ENCODE results near the gene MGAT5B. TPM values are rescaled to one million over a fixed set of nuclear protein-coding genes. Genes with fewer than 3 reads are reported as not detected.

Gene MGAT5B
- total RNA-seq, 1 donor: 0.18 TPM

DNA sequence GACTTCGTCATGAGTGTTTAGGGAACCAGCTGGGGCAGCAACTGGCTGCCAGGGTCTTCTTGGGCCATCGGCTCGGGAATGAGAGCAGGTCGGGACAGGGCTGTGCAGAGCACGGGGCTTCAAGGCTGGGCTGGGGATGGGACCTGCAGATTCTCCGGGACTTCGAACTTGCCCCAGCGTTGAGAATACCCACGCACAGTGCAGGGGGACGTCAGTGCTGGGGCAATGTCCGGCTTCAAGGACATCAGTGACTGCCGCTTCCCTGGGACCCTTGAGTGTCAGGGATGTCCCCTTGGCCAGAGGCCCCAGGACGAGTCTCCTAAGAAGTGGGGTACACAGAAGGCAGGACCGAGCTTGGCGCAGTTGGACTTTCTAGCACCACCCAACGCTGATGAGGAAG lies 76.3 kb downstream of the MGAT5B start:
- TF ChIP-seq, protein P1, sequence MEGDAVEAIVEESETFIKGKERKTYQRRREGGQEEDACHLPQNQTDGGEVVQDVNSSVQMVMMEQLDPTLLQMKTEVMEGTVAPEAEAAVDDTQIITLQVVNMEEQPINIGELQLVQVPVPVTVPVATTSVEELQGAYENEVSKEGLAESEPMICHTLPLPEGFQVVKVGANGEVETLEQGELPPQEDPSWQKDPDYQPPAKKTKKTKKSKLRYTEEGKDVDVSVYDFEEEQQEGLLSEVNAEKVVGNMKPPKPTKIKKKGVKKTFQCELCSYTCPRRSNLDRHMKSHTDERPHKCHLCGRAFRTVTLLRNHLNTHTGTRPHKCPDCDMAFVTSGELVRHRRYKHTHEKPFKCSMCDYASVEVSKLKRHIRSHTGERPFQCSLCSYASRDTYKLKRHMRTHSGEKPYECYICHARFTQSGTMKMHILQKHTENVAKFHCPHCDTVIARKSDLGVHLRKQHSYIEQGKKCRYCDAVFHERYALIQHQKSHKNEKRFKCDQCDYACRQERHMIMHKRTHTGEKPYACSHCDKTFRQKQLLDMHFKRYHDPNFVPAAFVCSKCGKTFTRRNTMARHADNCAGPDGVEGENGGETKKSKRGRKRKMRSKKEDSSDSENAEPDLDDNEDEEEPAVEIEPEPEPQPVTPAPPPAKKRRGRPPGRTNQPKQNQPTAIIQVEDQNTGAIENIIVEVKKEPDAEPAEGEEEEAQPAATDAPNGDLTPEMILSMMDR (IDR thresholded peaks at IDR 0.05; ENCODE audit: insufficient read depth, low read length): no peak
- no peak overlapping the region for H3K4me3 ChIP-seq (ENCODE audit: low read depth, low read length)
- DNase-seq (ENCODE audit: low read depth): no peak

DNA sequence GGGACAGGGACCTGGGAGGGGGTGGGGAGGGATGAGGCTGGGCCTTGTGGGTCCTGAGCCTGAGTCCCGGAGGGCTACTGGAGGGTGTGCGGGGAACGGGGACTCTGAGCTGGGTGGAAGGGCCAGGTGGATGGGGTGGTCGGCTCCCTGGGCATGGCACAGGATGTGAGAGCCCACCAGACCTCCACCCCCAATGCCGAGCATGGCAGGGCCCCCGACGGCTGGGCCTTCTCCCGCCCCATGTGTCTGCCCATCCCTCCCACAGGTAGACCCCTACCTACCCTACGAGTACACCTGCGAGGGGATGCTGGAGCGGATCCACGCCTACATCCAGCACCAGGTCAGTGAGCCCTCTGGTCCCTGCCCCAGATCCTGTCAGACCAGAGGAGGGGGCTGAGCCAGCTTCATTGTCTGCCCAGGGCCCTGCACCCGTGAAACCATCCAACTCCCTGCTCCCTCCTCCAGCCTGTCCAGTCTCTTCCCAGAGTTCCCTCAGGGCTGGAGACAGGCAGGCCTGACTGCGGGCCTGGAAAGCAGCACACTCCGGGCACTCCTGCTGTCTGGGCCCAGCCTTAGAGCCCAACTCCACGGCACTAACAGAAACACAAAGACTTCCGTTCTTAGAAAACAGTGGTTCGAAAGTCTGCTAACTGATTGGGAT lies 78.0 kb downstream of the MGAT5B start:
- TF ChIP-seq, protein P1 (IDR thresholded peaks at IDR 0.05; ENCODE audit: insufficient read depth, low read length): no peak
- no peak for DNase-seq (ENCODE audit: low read depth)
- no peak overlapping the region for H3K4me3 ChIP-seq (ENCODE audit: low read depth, low read length)

DNA sequence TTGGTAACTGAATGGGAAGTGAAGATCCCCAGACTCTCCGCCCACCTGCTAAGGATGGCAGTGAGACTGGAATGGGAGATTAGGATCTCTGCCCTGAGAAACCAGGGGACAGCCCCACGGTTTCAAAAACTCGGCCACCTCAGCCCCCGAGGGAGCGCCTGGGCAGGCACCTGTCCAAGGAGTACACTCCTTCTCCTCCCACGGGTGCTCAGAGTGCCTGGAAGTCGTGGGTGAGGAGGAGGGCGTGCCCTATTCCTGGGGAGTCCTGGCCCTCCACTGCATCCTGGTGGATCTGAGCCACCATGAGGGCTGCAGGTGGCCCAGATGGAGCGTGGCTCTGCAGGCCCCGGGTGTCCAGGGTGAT lies 78.5 kb downstream of the MGAT5B start:
- TF ChIP-seq, protein P1 (IDR thresholded peaks at IDR 0.05; ENCODE audit: insufficient read depth, low read length): no peak
- no peak overlapping the region for H3K4me3 ChIP-seq (ENCODE audit: low read depth, low read length)
- no peak for DNase-seq (ENCODE audit: low read depth)

DNA sequence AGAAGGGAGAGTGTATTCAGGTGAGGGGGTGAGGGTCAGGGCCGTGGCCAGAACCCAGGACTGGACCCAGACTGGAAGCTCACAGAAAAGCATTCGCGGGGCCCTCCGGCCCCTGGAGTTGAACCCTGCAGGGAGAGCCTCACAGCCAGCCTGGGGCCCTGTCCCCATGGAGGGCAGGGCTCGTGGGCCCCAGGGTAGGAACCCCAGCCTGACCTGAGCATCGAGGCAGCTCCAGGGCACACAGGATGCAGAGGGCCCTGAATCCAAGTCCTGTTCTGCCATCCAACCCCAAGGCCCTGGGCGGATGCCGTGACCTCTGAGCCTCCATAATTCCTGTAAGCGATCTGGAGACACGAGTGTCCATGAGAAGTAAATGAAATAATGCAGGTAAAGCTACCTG lies 79.1 kb downstream of the MGAT5B start:
- TF ChIP-seq, protein P1 (IDR thresholded peaks at IDR 0.05; ENCODE audit: insufficient read depth, low read length): no peak
- no peak for DNase-seq (ENCODE audit: low read depth)
- H3K4me3 ChIP-seq (ENCODE audit: low read depth, low read length): no peak overlapping the region

DNA sequence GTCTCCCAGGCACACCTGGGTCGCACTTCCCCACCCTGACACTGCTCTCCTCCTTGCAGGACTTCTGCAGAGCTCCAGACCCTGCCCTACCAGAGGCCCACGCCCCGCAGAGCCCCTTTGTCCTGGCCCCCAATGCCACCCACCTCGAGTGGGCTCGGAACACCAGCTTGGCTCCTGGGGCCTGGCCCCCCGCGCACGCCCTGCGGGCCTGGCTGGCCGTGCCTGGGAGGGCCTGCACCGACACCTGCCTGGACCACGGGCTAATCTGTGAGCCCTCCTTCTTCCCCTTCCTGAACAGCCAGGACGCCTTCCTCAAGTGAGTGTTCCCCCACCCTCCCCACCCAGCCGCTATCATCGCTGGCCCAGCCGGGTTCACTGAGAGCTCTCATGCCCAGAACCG lies 79.6 kb downstream of the MGAT5B start:
- no peak overlapping the region for H3K4me3 ChIP-seq (ENCODE audit: low read depth, low read length)
- DNase-seq (ENCODE audit: low read depth): no peak
- TF ChIP-seq, protein P1 (IDR thresholded peaks at IDR 0.05; ENCODE audit: insufficient read depth, low read length): no peak

DNA sequence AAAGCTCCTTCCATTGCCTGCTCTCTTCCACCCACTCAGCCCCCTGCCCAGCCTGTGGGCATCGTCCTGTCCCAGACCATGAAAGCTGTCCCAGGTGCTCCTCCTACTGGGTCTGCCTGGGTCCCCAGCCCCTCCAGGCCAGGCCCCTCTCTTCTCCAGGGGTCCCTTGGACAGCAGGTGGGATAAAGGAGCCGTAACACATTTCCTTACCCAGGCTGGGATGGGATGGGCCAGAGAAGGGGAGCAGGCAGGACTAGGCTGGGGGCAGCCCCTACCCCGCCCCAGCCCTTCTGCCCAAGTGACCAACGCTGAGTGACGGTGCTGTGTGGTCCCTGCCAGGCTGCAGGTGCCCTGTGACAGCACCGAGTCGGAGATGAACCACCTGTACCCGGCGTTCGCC lies 80.1 kb downstream of the MGAT5B start:
- no peak for DNase-seq (ENCODE audit: low read depth)
- TF ChIP-seq, protein P1 (IDR thresholded peaks at IDR 0.05; ENCODE audit: insufficient read depth, low read length): no peak
- no peak overlapping the region for H3K4me3 ChIP-seq (ENCODE audit: low read depth, low read length)

All from fibroblast of the aortic adventitia (primary cell).